Erythroblast (primary cell): Measurements from ENCODE around the gene PPHLN1.

ENCODE experiments used
- GATA1 ChIP-seq: IDR thresholded peaks from 2 replicates; pipeline ENCODE4 v1.6.1; 2011; ENCODE audit warnings: low read depth, mild to moderate bottlenecking, control low read depth, low read length, moderate library complexity
- POLR2A ChIP-seq: IDR thresholded peaks from 2 replicates; pipeline ENCODE4 v1.6.1; 2011; ENCODE audit warnings: mild to moderate bottlenecking, low read length

DNA sequence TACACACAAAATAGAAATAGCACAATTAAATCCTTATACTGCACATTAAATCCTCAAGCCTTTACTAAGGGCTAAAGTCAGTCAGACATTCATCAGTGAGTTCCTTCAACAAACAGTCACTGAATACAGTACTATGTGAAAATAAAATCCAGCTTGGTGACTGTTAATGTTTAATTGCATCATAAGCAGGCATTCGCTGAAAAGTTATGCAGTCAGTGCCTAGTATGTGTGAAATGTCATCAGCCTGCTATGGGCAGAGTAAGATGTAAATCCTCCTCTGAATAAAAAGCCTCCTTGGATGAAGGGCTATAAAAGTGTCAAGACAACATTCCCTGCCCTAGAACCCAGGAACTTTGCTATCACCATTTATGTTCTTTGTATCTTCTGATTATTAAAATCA is 147.2 kb downstream of the PPHLN1 start:
- TF ChIP-seq POLR2A (no peak), GATA1 (no peak)
